Stimulated activated CD4-positive, alpha-beta T cell treated with anti-CD3 and anti-CD28 coated beads, TNF-alpha, amount 100 ng/mL, for 48 hours (primary cell): ENCODE measurements around the gene ETHE1.
"Not testable (repeated sequence)": the region's sequence is repeated elsewhere in the genome, so short reads cannot be mapped to it uniquely, and the experiment has no call there.

ENCODE experiments used
- DNase-seq, 3 donors: peaks; one replicate each; pipeline ENCODE4 v3.0.0-alpha.2; 2020; ENCODE audit warnings: low read depth in 3 of 3

Gene ETHE1

DNA sequence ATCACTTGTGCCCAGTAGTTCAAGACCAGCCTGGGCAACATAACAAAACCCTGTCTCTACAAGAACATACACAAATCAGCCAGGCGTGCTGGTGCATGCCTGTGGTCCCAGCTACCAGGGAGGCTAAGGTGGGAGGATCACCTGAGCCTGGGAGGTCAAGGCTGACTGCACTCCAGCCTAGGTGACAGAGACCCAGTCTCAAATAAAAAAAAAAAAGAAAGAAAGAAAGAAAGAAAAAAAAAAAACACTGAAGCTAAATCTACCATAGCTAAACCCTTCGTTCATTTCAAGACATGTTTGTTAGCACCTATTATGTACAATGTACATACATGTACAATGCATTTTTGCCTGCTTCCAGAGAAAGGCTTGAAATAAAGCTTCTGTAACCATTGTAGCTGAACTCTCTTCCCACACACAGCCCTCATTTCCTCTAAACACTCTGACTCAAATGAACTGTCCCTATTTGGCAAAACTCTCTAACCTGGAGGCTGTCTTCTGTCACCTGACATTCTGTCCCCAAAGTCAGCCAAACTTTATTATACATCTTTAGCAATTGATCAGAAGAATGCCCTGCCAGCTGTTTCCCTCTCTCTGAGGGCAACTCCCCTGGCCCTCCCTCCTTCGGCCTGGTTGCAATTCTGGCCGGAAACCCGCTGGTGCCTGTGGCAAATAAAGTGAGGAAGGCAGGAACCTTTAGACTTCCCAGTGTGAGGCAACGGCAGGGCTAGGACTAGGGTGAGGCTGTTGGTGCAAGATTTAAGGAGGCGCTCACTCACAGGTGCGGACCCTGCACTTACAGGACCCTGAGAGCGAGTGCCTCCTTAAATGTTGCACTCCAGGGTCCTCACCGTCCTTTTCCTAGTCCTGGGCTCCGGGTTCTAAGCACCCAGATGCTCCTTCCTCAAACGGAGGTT lies 1.8 kb downstream of the ETHE1 start:
- no peak for DNase-seq

DNA sequence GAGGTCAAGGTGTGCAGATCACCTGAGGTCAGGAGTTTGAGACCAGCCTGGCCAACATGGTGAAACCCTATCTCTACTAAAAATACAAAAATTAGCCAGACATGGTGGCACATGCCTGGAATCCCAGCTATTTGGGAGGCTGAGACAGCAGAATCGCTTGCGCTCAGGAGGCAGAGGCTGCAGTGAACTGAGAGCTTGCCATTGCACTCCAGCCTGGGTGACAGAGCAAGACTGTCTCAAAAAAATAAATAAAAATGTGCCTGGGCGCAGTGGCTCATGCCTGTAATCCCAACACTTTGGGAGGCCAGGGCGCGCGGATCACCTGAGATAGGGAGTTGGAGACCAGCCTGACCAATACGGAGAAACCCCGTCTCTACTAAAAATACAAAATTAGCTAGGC lies 3.3 kb downstream of the ETHE1 start:
- DNase-seq, result not testable (repeated sequence)

DNA sequence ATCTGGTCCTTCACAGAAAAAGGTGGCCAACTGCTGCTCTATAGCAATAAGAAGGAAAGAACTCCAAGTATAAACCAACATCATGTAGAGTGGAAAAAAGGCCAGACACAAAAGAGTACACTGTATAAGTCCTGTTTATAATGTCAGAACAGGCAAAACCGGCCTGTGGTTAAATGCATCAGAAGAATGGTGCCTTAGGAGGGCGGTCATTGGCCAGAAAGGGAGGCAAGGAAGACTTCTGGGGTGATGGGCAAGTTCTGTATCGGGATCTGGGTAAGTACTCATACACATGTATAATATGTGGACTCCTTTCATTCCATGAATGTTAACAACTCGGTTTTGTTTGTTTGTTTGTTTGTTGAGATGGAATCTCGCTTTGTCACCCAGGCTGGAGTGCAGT lies 4.1 kb downstream of the ETHE1 start:
- no peak for DNase-seq

DNA sequence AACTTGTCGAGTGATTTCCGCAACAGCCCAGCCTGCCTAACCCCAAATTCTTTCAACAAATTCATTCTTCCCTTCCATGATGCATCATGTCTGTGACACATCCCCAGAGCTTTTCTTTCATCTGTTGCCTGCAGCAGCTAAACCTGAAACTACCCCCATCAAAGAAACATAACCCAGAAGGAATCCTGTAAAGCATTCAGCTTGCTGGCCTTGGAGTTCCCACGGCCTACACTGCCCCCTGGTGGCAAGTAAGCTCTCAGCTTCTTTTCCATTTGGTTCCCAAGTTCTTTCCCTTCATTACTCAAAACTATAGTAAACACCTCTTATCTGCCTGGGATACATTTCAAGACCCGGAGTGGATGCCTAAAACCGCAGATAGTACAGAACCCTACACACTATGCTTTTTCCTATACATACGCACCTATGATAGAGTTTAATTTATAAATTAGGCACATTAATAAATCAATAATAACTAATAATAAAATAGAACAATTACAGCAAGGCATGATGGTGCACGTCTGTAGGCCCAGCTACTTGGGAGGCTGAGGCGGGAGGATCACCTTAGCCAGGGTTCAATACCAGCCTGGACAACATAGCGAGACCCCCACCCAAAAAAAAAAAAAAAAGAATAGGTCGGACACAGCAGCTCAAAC lies 7.4 kb downstream of the ETHE1 start:
- peak; percentile 71 to 75 (median 72) for DNase-seq

DNA sequence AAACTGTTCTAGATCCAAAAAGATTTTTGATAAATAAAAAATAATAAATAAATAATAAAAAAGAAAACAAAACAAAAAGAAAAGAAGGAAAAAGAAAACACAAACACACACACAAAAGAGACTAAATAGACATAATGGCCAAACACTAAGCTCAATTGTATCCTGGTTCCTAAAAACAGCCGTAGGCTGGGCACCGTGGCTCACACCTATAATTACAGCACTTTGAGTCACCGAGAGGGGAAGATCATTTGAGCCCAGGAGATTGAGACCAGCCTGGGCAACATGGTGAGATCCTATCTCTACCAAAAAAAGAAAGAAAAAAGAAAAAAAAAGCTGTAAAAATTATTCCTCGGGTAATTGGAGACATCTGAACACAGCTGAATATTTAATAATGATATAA lies 8.9 kb downstream of the ETHE1 start:
- DNase-seq, result no peak

DNA sequence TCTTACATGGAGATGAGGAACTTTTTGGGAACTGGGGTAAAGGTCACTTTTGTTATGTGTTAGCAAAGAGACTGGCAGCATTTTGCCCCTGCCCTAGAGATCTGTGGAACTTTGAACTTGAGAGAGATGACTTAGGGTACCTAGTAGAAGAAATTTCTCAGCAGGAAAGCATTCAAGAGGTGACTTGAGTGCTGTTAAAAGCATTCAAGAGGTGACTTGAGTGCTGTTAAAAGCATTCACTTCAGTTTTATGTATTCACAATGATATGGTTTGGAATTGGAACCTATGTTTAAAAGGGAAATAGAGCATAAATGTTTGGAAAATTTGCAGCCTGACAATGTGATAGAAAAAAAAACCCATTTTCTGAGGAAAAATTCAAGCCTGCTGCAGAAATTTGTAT lies 14.6 kb downstream of the ETHE1 start:
- not testable (repeated sequence) for DNase-seq

DNA sequence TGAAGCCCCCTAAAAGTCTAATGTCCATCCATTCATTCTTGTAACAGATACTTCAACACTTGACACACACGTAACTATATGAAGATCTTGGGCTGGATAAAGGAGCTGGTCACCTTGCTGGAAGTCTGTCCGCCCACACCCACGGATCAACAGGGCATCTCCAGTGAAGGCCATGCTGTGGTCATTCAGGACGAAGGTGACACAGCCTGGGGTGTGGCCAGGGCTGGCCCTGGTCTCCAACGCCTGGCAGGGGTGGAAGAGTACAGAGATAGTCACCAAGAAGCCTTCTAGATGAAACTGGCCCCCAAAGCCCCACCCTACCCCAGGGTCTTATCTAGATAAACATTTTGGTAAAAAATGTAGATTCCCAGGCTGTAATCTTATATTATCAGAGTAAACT lies 15.7 kb downstream of the ETHE1 start:
- no peak for DNase-seq

DNA sequence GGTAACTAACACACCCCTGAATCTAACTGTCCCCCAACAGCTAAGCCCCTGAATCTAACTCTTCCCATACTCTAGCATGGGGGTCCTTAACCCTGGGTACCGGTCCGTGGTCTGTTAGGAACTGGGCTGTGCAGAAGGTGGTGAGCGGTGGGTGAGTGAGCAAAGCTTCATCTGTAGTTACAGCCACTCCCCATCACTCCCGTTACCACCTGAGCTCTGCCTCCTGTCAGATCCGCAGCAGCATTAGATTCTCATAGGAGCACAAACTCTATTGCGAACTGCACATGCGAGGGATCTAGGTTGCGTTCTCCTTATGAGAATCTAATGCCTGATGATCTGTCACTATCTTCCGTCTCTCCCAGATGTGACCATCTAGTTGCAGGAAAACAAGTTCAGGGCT lies 16.3 kb downstream of the ETHE1 start:
- no peak for DNase-seq

DNA sequence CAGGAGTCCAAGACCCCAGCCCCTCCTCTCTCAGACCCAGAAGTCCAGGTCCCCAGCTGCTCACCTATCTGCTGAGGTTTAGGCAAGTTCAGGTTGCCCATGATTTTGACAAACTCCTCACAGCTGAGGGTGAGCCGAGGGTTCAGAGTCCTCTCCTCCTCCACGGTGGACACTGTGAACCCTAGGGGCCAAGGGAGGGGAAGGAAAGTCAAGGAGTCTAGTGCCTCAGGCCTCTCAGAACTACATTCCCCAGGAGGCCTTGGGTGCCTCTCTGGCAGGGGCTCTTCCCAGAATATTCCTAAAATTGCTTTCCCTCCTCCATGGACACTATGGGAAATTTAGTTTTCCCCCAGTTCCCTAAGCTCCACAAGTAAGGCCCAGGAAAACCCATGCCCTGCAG lies 19.1 kb downstream of the ETHE1 start:
- DNase-seq, result no peak

DNA sequence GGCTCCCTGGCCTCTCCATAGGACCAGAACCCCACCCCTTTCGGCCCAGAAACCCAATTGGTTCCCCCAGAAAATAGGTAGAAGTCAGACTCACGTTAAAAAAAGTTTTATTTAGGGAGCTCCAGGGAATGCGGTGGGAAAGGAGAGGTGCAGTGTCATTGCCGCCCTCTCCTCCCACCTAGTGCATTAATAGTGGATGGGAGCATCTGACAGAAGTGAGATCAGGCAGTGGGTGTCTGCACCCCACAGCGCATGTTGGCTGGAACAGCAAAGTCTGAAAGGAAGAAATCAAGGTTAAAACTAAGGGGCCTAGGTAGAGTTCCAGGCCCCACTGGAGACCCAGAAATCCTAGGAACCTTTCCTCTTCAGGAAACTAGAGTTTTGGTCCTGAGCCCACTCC lies 20.4 kb downstream of the ETHE1 start:
- no peak for DNase-seq

DNA sequence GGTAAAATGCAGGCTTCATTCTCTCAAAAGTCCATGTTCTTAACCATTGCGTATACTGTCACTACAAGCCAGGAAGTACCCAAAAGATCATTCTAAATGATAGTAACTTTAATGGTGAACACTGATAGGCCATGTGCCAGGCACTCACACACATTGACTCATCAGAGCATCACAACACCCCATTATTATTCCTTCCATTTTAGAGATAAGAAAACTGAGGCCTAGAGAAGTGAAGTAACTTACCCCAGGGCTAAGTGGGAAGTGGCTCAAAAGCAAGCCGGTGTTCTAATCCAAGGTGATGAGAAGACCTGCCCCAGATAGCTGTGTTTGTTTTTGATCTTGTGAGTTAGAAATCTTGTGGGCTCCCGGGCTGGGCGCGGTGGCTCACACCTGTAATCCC lies 21.1 kb downstream of the ETHE1 start:
- DNase-seq, result no peak

DNA sequence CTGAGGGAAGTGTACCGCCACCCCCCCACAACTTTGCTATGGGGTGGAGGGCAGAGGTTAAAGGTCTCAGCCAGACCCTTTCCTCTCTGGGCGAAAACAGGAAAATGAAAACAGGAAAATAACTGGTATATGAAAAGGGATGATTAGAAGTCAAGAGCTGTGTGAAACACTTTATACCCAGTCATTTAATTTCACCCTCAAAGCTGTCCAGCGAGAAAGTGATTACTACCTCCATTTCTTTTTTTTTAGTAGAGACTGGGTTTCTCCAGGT lies 21.9 kb downstream of the ETHE1 start:
- DNase-seq, result no peak

DNA sequence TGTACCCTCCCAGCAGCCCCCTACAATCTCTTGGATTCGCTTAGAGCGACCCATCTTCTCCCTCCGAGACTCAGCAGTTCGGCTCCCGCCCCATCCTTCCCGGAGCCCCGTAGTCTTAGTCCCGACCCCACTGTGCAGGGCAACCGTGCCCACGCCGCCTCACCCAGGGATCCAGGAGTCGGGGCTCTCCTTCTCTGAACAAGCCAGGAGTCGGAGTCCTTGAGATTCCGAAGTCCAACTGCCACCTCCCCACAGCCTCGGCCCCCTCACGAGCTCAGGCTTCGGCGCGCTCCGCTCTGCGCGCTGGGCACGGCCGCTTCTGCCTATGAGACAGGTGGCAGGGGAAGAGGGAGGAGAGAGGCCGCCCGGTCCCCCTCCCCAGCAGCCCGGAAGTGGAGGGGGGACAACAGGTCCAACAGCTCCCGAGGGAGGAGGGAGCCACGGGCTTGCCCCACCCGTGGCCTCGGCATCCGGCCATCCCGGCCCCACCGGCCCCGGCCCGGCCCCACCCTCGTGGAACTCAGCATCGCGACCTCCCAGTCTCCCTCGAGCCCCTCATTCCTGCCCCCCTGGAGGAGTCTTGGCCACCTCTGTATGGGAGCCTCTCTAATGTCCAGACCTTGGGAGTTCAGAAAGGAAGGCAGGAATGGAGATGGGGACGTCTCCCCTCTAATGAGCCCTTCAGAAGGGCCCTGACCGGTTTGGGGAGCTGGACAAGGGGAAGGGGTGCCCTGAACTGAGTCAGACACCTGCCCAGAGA lies 22.4 kb downstream of the ETHE1 start, which contains the start of gene PHLDB3:
Gene PHLDB3 (minus strand): TSS at position 321 of the 760 bp plus-strand sequence. CDS start 628 bp downstream, outside the sequence.
- DNase-seq, result no peak

DNA sequence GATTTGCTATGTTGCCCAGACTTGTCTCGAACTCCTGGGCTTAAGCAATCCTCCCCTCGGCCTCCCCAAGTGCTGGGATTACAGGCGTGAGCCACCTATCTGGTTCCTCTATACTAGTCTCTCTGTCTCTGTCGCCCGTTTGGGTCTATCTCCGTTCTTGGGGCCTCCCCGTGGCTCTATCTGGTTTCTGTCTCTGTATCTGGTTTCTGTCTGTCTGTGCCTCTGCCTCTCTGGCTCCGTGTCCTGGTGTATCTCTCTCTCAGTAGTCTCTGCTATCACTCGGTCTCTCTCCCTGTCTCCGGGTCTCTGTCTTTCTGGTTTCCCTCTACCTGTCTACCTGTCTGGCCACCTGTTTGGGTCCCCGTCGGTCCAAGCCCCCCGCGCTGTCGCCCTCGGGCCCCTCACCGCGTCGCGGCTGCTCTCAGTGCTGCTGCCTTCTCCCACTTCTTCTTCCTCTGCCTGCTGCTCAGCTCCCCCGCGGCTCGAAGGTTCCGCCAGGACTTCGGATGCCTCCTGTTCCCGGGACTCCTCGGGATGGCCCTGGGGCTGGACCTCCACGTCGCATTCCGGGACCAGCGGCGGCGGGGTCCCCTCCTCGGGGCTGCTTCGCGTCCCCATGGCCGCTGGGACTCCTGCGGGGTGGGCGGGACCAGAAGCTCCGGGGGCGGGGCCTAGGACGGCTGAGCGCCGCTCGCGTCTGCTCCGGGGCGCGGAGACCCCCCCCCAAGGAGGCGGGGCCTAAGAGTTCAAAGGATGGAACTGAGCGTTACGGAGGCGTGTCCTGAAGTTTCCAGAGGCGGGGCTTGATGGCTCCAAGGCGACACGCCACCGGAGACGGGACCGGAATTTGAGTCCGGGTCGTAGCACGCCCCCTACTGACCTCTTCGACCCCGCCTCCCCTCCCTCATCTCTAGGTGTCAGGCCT lies 23.2 kb downstream of the ETHE1 start:
- peak; percentile 95 to 100 (median 98) for DNase-seq

DNA sequence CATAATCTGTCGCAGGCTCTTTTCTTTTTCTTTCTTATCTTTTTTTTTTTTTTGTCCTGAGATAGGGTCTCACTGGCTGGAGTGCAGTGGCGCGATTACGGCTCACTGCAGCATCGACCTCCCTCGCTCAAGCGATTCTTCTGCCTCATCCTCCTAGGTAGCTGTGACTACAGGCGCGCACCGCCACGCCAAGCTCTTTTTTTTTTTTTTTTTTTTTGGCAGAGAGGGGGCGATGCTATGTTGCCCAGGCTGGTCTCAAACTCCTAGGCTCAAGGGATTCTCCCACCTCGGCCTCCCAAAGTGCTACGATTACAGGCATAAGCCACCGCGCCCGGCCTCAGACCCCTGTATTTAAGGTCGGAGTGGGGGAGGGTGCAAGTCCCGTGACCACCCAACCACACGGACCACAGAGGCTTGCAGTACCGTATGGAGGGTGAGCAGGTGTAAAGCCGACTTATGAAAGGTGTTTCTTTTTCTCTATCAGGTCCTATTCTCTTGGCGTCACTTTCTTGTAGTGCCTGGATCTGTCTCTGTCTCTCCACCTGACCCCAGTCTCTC lies 24.5 kb downstream of the ETHE1 start:
- no peak for DNase-seq

DNA sequence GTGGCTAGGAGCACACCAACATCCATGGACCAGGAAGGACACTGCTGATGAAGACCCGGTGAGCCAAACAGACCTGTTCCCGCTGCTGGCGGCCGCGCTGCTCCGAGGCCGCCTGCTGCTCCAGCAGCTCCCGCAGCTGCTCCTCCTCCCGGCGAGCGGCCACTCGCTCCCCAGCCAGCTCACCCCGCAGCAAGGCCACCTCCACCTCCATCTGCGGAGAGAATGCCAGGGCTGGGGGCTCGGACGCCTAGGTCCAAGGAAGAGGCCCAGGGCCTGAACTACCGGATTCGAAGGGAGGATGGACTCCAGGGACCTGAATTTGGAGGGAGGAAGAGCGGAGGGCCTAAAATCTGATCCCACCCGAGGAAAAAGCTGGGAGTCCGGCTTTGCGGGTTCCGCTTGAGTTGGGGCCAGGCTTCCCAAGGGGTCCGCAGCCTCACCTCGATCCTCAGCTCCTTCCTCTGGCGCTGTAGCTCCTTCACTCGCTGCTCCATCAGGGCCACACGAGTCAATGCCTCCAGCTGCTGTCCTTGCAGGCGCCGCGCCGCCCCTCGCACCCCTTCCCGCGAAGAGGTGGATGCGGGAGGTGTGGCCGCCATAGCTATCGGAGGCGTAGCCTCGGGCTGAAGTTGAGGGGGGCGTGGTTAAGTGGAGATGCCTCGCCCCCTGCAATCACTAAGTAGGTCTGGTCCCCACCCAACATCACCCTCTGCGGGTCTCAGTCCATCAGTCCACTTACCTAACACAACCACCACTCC lies 25.2 kb downstream of the ETHE1 start:
- DNase-seq, result no peak

DNA sequence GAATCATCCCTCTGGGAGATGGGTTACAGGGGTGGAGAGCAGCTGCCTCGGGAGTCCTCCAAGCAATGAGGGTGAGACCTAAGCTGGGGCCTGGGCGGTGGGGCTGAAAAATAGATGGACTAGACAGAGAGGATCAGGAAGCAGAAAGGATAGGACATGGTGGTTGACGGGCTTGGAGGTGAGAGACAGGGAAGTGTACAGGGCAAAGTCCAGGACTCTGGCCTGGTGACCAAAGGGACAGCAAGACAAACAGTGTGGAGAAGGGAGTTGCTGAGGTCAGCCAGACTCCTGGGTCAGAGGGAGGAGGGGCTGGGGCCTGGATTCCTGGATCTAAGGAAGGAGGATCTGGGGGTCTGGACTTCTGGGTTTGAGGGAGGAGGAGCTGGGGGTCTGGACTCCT lies 28.0 kb downstream of the ETHE1 start:
- DNase-seq, result no peak

DNA sequence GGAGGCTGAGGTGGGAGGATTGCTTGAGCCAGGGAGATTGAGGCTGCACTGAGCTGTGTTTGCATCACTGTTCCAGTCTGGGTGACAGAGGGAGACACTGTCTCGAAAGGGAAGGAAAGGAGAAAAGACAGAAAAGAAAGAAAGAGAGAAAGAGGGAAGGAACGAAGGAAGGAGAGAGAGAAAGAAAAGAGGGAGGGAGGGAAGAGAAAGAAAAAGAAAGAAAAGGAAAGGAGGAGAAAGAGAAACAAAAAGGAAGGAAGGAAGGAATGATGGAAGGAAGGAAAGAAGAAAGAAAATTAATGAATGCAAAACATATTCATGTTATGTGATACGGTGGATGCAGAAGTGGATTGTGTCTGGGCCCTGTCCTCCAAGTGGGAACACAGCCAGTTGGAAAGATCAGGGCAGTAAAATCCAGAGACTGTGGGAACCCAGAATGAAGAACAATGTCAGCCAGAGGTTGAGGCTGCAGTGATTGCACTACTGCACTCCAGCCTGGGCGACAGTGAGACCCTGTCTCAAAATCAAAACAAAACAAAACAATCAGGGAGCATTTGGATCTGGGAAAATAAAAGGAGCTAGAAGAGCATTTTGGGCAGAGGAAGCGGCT lies 28.7 kb downstream of the ETHE1 start:
- no peak for DNase-seq

DNA sequence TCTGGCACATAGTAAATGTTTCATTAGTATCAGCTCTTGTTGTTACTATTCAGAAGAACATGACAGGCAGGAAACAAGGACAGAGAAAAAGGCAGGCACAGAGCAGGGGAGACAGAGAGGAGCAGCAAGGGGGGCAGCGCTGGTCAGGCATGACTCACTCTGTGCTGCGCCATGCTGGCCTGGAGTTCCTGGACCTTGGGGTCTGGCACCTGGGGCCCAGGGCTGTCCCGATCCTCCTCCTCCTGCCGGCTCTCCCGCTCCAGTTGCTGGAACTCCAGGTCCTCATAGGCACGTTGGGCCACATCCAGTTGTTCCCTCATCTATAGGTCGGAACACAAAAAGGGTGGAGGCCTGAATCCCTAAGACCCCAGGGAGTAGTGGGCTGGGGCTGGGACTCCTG lies 30.0 kb downstream of the ETHE1 start:
- DNase-seq, result no peak

DNA sequence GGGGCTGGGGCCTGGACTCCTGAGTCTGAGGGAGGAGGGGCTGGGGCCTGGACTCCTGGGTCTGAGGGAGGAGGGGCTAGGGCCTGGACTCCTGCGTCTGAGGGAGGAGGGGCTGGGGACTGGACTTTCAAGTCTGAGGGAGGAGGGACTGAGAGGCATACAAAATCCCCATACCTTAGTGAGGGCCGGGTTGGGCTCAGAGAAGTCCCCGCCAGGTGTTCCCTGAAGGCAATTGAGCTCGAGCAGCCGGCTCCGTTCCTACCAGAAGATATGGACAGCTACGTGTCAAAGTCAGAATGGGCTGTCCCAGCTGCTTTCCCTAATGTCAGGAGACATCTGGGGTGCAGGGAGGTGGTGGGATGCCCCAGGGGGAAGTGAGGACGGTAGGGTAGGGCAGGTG lies 31.9 kb downstream of the ETHE1 start:
- DNase-seq, result no peak
